Neural cell (in vitro differentiated cells): Measurements from ENCODE around the gene MRPL14. TPM values are rescaled to one million over a fixed set of nuclear protein-coding genes. Genes with fewer than 3 reads are reported as not detected.
A peak's percentile ranks its signal among the peaks of the same experiment; 100 is the strongest.

Source experiments
- H2AFZ ChIP-seq: fragments of 200-600, 300-800 bp; sonication (generic), shearing (Covaris generic); 2 replicates; pipeline ENCODE4 v1.6.0; 2014; ENCODE audit warnings: low read depth, mild to moderate bottlenecking, antibody characterized with exemption, low read length, moderate library complexity
- H3F3A ChIP-seq: fragments of 200-600 bp; shearing (Covaris generic); 2 replicates; pipeline ENCODE4 v1.6.1; 2016; ENCODE audit warnings: mild to moderate bottlenecking, moderate library complexity, mixed read lengths, antibody characterized with exemption, low read length; ENCODE audit not compliant: insufficient read depth, poor library complexity, severe bottlenecking
- H3K27ac ChIP-seq: fragments of 200-600, 300-800 bp; sonication (generic), shearing (Covaris generic); 2 replicates; pipeline ENCODE4 v1.5.1; 2014; ENCODE audit warnings: mild to moderate bottlenecking, low read length, moderate library complexity
- H3K27me3 ChIP-seq: fragments of 300-800, 200-600 bp; sonication (generic), shearing (Covaris generic); 2 replicates; pipeline ENCODE4 v1.6.0; 2014; ENCODE audit warnings: mild to moderate bottlenecking, low read depth, low read length, moderate library complexity; ENCODE audit not compliant: insufficient read depth
- H3K36me3 ChIP-seq: fragments of 300-800, 200-600 bp; sonication (generic), shearing (Covaris generic); 2 replicates; pipeline ENCODE4 v1.5.1; 2014; ENCODE audit warnings: mild to moderate bottlenecking, antibody characterized with exemption, low read length, moderate library complexity; ENCODE audit not compliant: insufficient read depth
- H3K4me2 ChIP-seq: fragments of 300-800, 200-600 bp; sonication (generic), shearing (Covaris generic); 2 replicates; pipeline ENCODE4 v1.6.0; 2014; ENCODE audit warnings: mild to moderate bottlenecking, low read length
- H3K4me3 ChIP-seq: fragments of 300-800, 200-600 bp; sonication (generic), shearing (Covaris generic); 2 replicates; pipeline ENCODE4 v1.5.1; 2014; ENCODE audit warnings: mild to moderate bottlenecking, low read length, moderate library complexity
- H3K79me2 ChIP-seq: fragments of 200-600 bp; shearing (Covaris generic); replicated peaks from 2 replicates; pipeline ENCODE4 v1.6.0; 2014; ENCODE audit warnings: mild to moderate bottlenecking, low read length, moderate library complexity; ENCODE audit not compliant: insufficient read depth
- H3K9ac ChIP-seq: fragments of 300-800, 200-600 bp; sonication (generic), shearing (Covaris generic); 2 replicates; pipeline ENCODE4 v1.6.1; 2016; ENCODE audit warnings: mild to moderate bottlenecking, low read length, mixed read lengths
- H3K9me2 ChIP-seq: fragments of 200-600 bp; shearing (Covaris generic); 2 replicates; pipeline ENCODE4 v1.6.1; 2016; ENCODE audit warnings: mild to moderate bottlenecking, low read length, mixed read lengths; ENCODE audit not compliant: insufficient read depth
- H3K9me3 ChIP-seq: fragments of 200-600, 300-800 bp; sonication (generic), shearing (Covaris generic); 2 replicates; pipeline ENCODE4 v1.6.1; 2016; ENCODE audit warnings: mild to moderate bottlenecking, mixed run types, low read length, moderate library complexity, mixed read lengths
- H4K20me1 ChIP-seq: fragments of 200-600 bp; shearing (Covaris generic); 2 replicates; pipeline ENCODE4 v1.6.1; 2016; ENCODE audit warnings: mild to moderate bottlenecking, mixed run types; ENCODE audit not compliant: insufficient read depth
- CTCF ChIP-seq: fragments of 450-650 bp; IDR thresholded peaks from 2 replicates; pipeline ENCODE4 v1.5.1; 2014; ENCODE audit warnings: antibody characterized with exemption, mild to moderate bottlenecking, moderate library complexity; ENCODE audit not compliant: poor library complexity, severe bottlenecking
- EP300 ChIP-seq: fragments of 450-650 bp; conservative IDR thresholded peaks from 2 replicates; pipeline ENCODE4 v1.6.1; 2014; ENCODE audit warnings: antibody characterized with exemption, mild to moderate bottlenecking, moderate library complexity; ENCODE audit not compliant: poor library complexity, severe bottlenecking
- EZH2 ChIP-seq: fragments of 200-600, 300-800 bp; shearing (Covaris generic), sonication (generic); IDR thresholded peaks from 2 replicates; pipeline ENCODE4 v1.6.1; 2014; ENCODE audit warnings: antibody characterized with exemption, low read length, borderline replicate concordance, mild to moderate bottlenecking; ENCODE audit not compliant: insufficient read depth, poor library complexity, severe bottlenecking
- MXI1 ChIP-seq: fragments of 450-650 bp; conservative IDR thresholded peaks from 2 replicates; pipeline ENCODE4 v1.6.1; 2014; ENCODE audit warnings: antibody characterized with exemption, mild to moderate bottlenecking; ENCODE audit not compliant: poor library complexity, severe bottlenecking
- POLR2AphosphoS5 ChIP-seq: IDR thresholded peaks from 2 replicates; pipeline ENCODE4 v1.6.1; 2012
- RAD21 ChIP-seq: fragments of 450-650 bp; conservative IDR thresholded peaks from 2 replicates; pipeline ENCODE4 v1.6.1; 2014; ENCODE audit warnings: antibody characterized with exemption, mild to moderate bottlenecking, moderate library complexity
- REST ChIP-seq: IDR thresholded peaks from 2 replicates; pipeline ENCODE4 v1.6.1; 2012; ENCODE audit warnings: borderline replicate concordance
- SMC3 ChIP-seq: fragments of 450-650 bp; conservative IDR thresholded peaks from 2 replicates; pipeline ENCODE4 v1.6.1; 2014; ENCODE audit warnings: antibody characterized with exemption, mild to moderate bottlenecking, moderate library complexity; ENCODE audit not compliant: poor library complexity
- TAF1 ChIP-seq: IDR thresholded peaks from 2 replicates; pipeline ENCODE4 v1.6.1; 2012; ENCODE audit warnings: low read depth
- polyA plus RNA-seq: library from polyadenylated mRNA; depleted of rRNA; stranded (reverse); fragments of >200 nt; gene quantifications from 2 replicates; pipeline ENCODE4 v1.2.3, GENCODE V29; 2014

The MRPL14 gene
- polyA plus RNA-seq, 1 donor from 2014 or later, result 66.4 TPM

- peak overlapping the region; percentile 30 for H3K4me3 ChIP-seq
- peaks cover 11% of the 10 kb centered on the region for H3K79me2 ChIP-seq
- H3K36me3 ChIP-seq, result no peaks in the 10 kb centered on the region
- no peaks in the 10 kb centered on the region for H3K9me2 ChIP-seq
- no peak overlapping the region for H3K27ac ChIP-seq
- TF ChIP-seq EP300 (no peak), TAF1 (no peak), POLR2AphosphoS5 (no peak), MXI1 (no peak)
- H3K4me2 ChIP-seq, result no peak overlapping the region
- H3F3A ChIP-seq, result no peaks in the 10 kb centered on the region
- H3K9me3 ChIP-seq, result no peaks in the 10 kb centered on the region
- no peak overlapping the region for H2AFZ ChIP-seq
- no peaks in the 10 kb centered on the region for H4K20me1 ChIP-seq
- H3K27me3 ChIP-seq, result no peaks in the 10 kb centered on the region
- H3K9ac ChIP-seq, result no peak overlapping the region
Observed at GRCh38 chr6:44133003-44133931, 6.0 kb upstream of the MRPL14 start.

GRCh38 chr6:44132476-44132875, 5.2 kb upstream of the MRPL14 start:
- Histone ChIP-seq H3K79me2 (peaks cover 18% of the 10 kb centered on the region), H3K27ac (no peak overlapping the region)

More at GRCh38 chr6:44132476-44132875, 5.2 kb upstream of the MRPL14 start:
- Histone ChIP-seq H2AFZ (no peak overlapping the region), H4K20me1 (no peaks in the 10 kb centered on the region), H3K9me3 (no peaks in the 10 kb centered on the region), H3K4me2 (no peak overlapping the region), H3K27me3 (no peaks in the 10 kb centered on the region), H3K9ac (no peak overlapping the region), H3K4me3 (no peak overlapping the region), H3K9me2 (no peaks in the 10 kb centered on the region), H3F3A (no peaks in the 10 kb centered on the region), H3K36me3 (no peaks in the 10 kb centered on the region)
- TF ChIP-seq RAD21, result no peak
- TF ChIP-seq MXI1, result no peak
- no peak for TF ChIP-seq EZH2
- TF ChIP-seq EP300, result no peak
- no peak for TF ChIP-seq SMC3
- TF ChIP-seq TAF1, result no peak
- TF ChIP-seq REST, result no peak
- no peak for TF ChIP-seq POLR2AphosphoS5
- no peak for TF ChIP-seq CTCF
